ENCODE data around the gene ADAD2. TPM values are rescaled to one million over a fixed set of nuclear protein-coding genes. Genes with fewer than 3 reads are reported as not detected.

ADAD2 gene
- total RNA-seq, 2 donors from 2014 or later = not detected

- Mint-ChIP-seq H3K4me3 (no peak overlapping the region), H3K36me3 (ENCODE audit: low read depth) (no peaks in the 10 kb centered on the region), H3K4me1 (no peaks in the 10 kb centered on the region), H3K9me3 (no peaks in the 10 kb centered on the region), H3K27me3 (ENCODE audit: insufficient read depth) (peaks cover 2% of the 10 kb centered on the region), H3K27ac (no peak overlapping the region)
- Histone ChIP-seq H3K9ac (ENCODE audit: extremely low read depth, low read length, poor library complexity, severe bottlenecking) (no peak overlapping the region), H3K27me3 (ENCODE audit: control insufficient read depth, insufficient read depth, low read length, poor library complexity, severe bottlenecking) (no peaks in the 10 kb centered on the region), H3K9me3 (ENCODE audit: control insufficient read depth, low read length) (no peaks in the 10 kb centered on the region), H3K4me1 (ENCODE audit: control insufficient read depth, insufficient read depth, low read length) (no peaks in the 10 kb centered on the region), H3K4me3 (ENCODE audit: low read length) (no peak overlapping the region), H3K27ac (ENCODE audit: low read depth, low read length) (no peak overlapping the region), H3K36me3 (ENCODE audit: control insufficient read depth, insufficient read depth, low read length) (no peaks in the 10 kb centered on the region)
- no peak for TF ChIP-seq CTCF (conservative IDR thresholded peaks at IDR 0.05)
- WGBS, 2 experiments (ENCODE audit: insufficient coverage in 1 of 2, insufficient read length in 1 of 2) = 88 to 94% methylated on average over 5 to 6 of the region's 6 CpGs
- DNase-seq = no peak
Measured at GRCh38 chr16:84227548-84227947, 36.6 kb downstream of the ADAD2 start.

GRCh38 chr16:84228256-84228838 is 37.4 kb downstream of the ADAD2 start:
- Histone ChIP-seq H3K27ac (ENCODE audit: low read depth, low read length) (peak overlapping the region; percentile 2), H3K27me3 (ENCODE audit: control insufficient read depth, insufficient read depth, low read length, poor library complexity, severe bottlenecking) (no peaks in the 10 kb centered on the region), H3K9ac (ENCODE audit: extremely low read depth, low read length, poor library complexity, severe bottlenecking) (no peak overlapping the region), H3K4me3 (ENCODE audit: low read length) (no peak overlapping the region), H3K36me3 (ENCODE audit: control insufficient read depth, insufficient read depth, low read length) (no peaks in the 10 kb centered on the region), H3K9me3 (ENCODE audit: control insufficient read depth, low read length) (no peaks in the 10 kb centered on the region), H3K4me1 (ENCODE audit: control insufficient read depth, insufficient read depth, low read length) (no peaks in the 10 kb centered on the region)
- peak overlapping the region; percentile 74 for H3K27ac Mint-ChIP-seq
- WGBS, 2 experiments (ENCODE audit: insufficient coverage in 1 of 2, insufficient read length in 1 of 2) = 39 to 58% methylated on average over 7 to 18 of the region's 18 CpGs
- H3K9me3 Mint-ChIP-seq = no peaks in the 10 kb centered on the region
- peak; percentile 93 for DNase-seq
- H3K36me3 Mint-ChIP-seq (ENCODE audit: low read depth) = no peaks in the 10 kb centered on the region
- H3K4me1 Mint-ChIP-seq = no peaks in the 10 kb centered on the region
- no peak overlapping the region for H3K4me3 Mint-ChIP-seq
- peaks cover 2% of the 10 kb centered on the region for H3K27me3 Mint-ChIP-seq (ENCODE audit: insufficient read depth)
- TF ChIP-seq CTCF (conservative IDR thresholded peaks at IDR 0.05) = no peak

- no peak for TF ChIP-seq CTCF (conservative IDR thresholded peaks at IDR 0.05)
- no peak overlapping the region for H3K4me3 ChIP-seq (ENCODE audit: low read length)
- whole genome bisulfite sequencing, 2 experiments (ENCODE audit: insufficient coverage in 1 of 2, insufficient read length in 1 of 2) = 80 to 89% methylated on average over 6 to 11 of the region's 11 CpGs
- no peaks in the 10 kb centered on the region for H3K27me3 ChIP-seq (ENCODE audit: control insufficient read depth, insufficient read depth, low read length, poor library complexity, severe bottlenecking)
- Mint-ChIP-seq H3K4me1 (no peaks in the 10 kb centered on the region), H3K4me3 (no peak overlapping the region), H3K9me3 (no peaks in the 10 kb centered on the region), H3K27ac (no peak overlapping the region), H3K27me3 (ENCODE audit: insufficient read depth) (peaks cover 2% of the 10 kb centered on the region), H3K36me3 (ENCODE audit: low read depth) (no peaks in the 10 kb centered on the region)
- H3K4me1 ChIP-seq (ENCODE audit: control insufficient read depth, insufficient read depth, low read length) = no peaks in the 10 kb centered on the region
- H3K9me3 ChIP-seq (ENCODE audit: control insufficient read depth, low read length) = no peaks in the 10 kb centered on the region
- no peak overlapping the region for H3K27ac ChIP-seq (ENCODE audit: low read depth, low read length)
- no peaks in the 10 kb centered on the region for H3K36me3 ChIP-seq (ENCODE audit: control insufficient read depth, insufficient read depth, low read length)
- H3K9ac ChIP-seq (ENCODE audit: extremely low read depth, low read length, poor library complexity, severe bottlenecking) = no peak overlapping the region
- DNase-seq = no peak
Measured at GRCh38 chr16:84229471-84229870, 38.5 kb downstream of the ADAD2 start.

All from endodermal cell (in vitro differentiated cells).